Uterus (tissue), 4 donors: ENCODE measurements around the gene TIMP1. TPM values are rescaled to one million over a fixed set of nuclear protein-coding genes. Genes with fewer than 3 reads are reported as not detected.
"Not testable (repeated sequence)": the region's sequence is repeated elsewhere in the genome, so short reads cannot be mapped to it uniquely, and the experiment has no call there.

Source experiments
- DNase-seq, 2 donors: peaks; one replicate each; pipeline ENCODE4 v3.0.0-alpha.2; 2019 to 2020
- H3K27ac ChIP-seq, 2 donors: fragments of 200-600 bp; sonication (generic); 1 replicate in 1 of 2; 2 replicates in 1 of 2; pipeline ENCODE4 v1.5.1; 2016 to 2018
- H3K27me3 ChIP-seq, 2 donors: fragments of 200-600 bp; sonication (generic); one replicate each; pipeline ENCODE4 v1.5.1; 2018 to 2019; ENCODE audit warnings: control low read depth in 1 of 2
- H3K36me3 ChIP-seq, 2 donors: fragments of 200-600 bp; sonication (generic); one replicate each; pipeline ENCODE4 v1.5.1; 2019; ENCODE audit warnings: control low read depth in 1 of 2
- H3K4me1 ChIP-seq, 2 donors: fragments of 200-600 bp; sonication (generic); one replicate each; pipeline ENCODE4 v1.5.1; 2018 to 2019; ENCODE audit warnings: control low read depth in 1 of 2
- H3K4me3 ChIP-seq, 2 donors: fragments of 200-600 bp; sonication (generic); 1 replicate in 1 of 2; 2 replicates in 1 of 2; pipeline ENCODE4 v1.5.1; 2018 to 2019; ENCODE audit warnings: mild to moderate bottlenecking in 1 of 2
- H3K9me3 ChIP-seq, 2 donors: fragments of 200-600 bp; sonication (generic); one replicate each; pipeline ENCODE4 v1.5.1; 2019; ENCODE audit warnings: control low read depth in 1 of 2
- CTCF ChIP-seq, 4 experiments: fragments of 200-600 bp in 2 of 4; fragments of 450-650 bp in 2 of 4; sonication (generic) in 2 of 4; IDR thresholded peaks; one replicate each; pipeline ENCODE4 v1.5.1; 2016 to 2019; ENCODE audit warnings: antibody characterized with exemption in 4 of 4, mild to moderate bottlenecking in 2 of 4, moderate library complexity in 1 of 4
- POLR2A ChIP-seq, 2 donors: fragments of 450-650 bp; IDR thresholded peaks; one replicate each; pipeline ENCODE4 v1.6.1; 2016; ENCODE audit warnings: antibody characterized with exemption in 2 of 2, mild to moderate bottlenecking in 1 of 2, moderate library complexity in 1 of 2
- intact Hi-C: fragments of 100-400 bp; cut with DNase I; formaldehyde crosslinking; loops from one replicate; pipeline ENCODE4 v1.15.1; 2023; ENCODE audit warnings: low total_unique reads
- total RNA-seq, 4 donors: library from RNA; depleted of rRNA in 3 of 4; stranded (reverse); fragments of >200 nt in 3 of 4; gene quantifications; one replicate each; pipeline versions ENCODE4 v1.1.0 to v1.2.4, GENCODE V29; 2014 to 2023
- donor health status: DM: yes; HTN: yes; CAD: no.

Gene TIMP1
- total RNA-seq, 4 donors from 2014 or later, result 17.9 to 287 (median 111) TPM

- intact Hi-C loops, result no loop called here
- H3K27me3 ChIP-seq, result no peaks in the 10 kb centered on the region
- H3K36me3 ChIP-seq, result no peaks in the 10 kb centered on the region
- H3K27ac ChIP-seq, result no peak overlapping the region
- H3K9me3 ChIP-seq, result peaks cover 0 to 15% of the 10 kb centered on the region in 2 donors
- DNase-seq, result no peak
- TF ChIP-seq POLR2A (IDR thresholded peaks at IDR 0.05) (no peak), CTCF (IDR thresholded peaks at IDR 0.05) (no peak)
- no peak overlapping the region for H3K4me3 ChIP-seq
- H3K4me1 ChIP-seq, result no peaks in the 10 kb centered on the region
Measured at GRCh38 chrX:47597222-47597621, 15.0 kb downstream of the TIMP1 start.

GRCh38 chrX:47603125-47603524, 20.9 kb downstream of the TIMP1 start:
- H3K9me3 ChIP-seq, H3K4me3 ChIP-seq, H3K27ac ChIP-seq, H3K27me3 ChIP-seq, DNase-seq, H3K4me1 ChIP-seq, H3K36me3 ChIP-seq, intact Hi-C loops: not testable (repeated sequence)

DNA sequence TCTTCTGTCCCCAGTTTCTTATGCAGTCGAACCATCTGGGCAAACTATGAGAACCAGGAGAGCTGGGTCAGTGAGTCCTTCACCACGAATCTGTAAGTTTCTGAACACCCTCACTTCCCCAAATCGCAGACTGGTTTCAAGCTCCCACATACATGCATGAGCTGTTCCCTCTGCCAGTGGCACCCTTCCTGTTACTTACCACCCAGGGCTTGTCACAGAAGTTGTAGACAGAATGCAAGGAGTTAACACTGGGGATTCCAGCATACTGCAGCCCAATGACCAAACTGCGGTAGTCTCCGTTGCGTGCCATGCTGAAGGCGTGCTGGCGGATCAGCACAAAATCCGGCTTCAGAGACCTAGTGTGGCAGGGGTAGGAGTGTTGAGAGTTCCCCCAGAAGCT, 22.8 kb downstream of the TIMP1 start:
- no peak for DNase-seq
- no peaks in the 10 kb centered on the region for H3K9me3 ChIP-seq
- no peaks in the 10 kb centered on the region for H3K4me1 ChIP-seq
- TF ChIP-seq POLR2A (IDR thresholded peaks at IDR 0.05) (no peak), CTCF (IDR thresholded peaks at IDR 0.05) (no peak)
- intact Hi-C loops, result no loop called here
- H3K27me3 ChIP-seq, result no peaks in the 10 kb centered on the region
- H3K36me3 ChIP-seq, result no peaks in the 10 kb centered on the region
- H3K4me3 ChIP-seq, result no peak overlapping the region
- no peak overlapping the region for H3K27ac ChIP-seq

DNA sequence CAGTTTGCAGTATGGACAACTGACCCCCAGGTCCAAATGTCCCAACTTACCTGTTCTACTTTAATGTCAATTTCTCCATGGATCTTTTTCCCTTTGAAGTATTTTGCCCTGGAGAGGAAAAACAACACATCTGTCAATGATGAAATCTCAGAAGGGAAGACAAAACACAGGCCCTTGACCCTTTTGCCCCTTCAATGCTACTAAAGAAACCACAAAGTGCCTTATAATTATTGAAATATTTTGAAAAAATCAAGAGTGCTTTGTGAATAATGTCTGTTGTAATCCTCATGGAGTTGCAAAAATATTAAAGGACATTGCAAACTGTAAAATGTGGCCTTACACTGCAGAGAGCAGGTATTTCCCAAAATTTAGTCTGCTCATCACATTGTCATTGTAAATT, 24.9 kb downstream of the TIMP1 start:
- Histone ChIP-seq H3K4me1 (no peaks in the 10 kb centered on the region), H3K36me3 (no peaks in the 10 kb centered on the region), H3K4me3 (no peak overlapping the region), H3K27me3 (no peaks in the 10 kb centered on the region), H3K27ac (no peak overlapping the region), H3K9me3 (no peaks in the 10 kb centered on the region)
- TF ChIP-seq POLR2A (IDR thresholded peaks at IDR 0.05), result no peak
- TF ChIP-seq CTCF (IDR thresholded peaks at IDR 0.05), result no peak
- no peak for DNase-seq
- intact Hi-C loops, result no loop called here

- H3K27ac ChIP-seq, result no peak overlapping the region
- intact Hi-C loops, result no loop called here
- no peaks in the 10 kb centered on the region for H3K9me3 ChIP-seq
- no peaks in the 10 kb centered on the region for H3K27me3 ChIP-seq
- H3K4me1 ChIP-seq, result no peaks in the 10 kb centered on the region
- DNase-seq, result no peak
- TF ChIP-seq POLR2A (IDR thresholded peaks at IDR 0.05) (no peak), CTCF (IDR thresholded peaks at IDR 0.05) (no peak)
- no peaks in the 10 kb centered on the region for H3K36me3 ChIP-seq
- no peak overlapping the region for H3K4me3 ChIP-seq
Measured at GRCh38 chrX:47608130-47608810, 26.0 kb downstream of the TIMP1 start.

DNA sequence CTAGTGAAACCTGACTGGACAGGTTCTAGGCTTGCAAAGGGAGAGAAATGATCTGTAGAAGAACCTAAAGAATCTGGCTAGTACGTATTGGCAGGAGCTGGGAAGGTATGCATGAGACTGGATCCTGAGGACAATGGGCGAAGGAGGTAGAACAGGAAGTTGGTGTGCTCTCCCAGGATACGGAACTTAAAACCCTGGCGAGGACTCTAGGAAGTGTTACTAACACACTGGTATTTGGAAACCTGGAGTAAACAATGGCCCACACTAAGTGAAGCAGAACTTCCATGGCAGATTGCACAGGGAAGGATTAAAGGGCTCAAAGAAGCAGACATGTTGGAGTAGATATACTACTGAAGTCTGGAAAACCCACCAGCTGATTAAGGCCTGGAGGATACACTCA, 28.3 kb downstream of the TIMP1 start:
- Histone ChIP-seq H3K36me3 (no peaks in the 10 kb centered on the region), H3K27ac (no peak overlapping the region), H3K27me3 (no peaks in the 10 kb centered on the region), H3K4me3 (no peak overlapping the region), H3K4me1 (no peaks in the 10 kb centered on the region), H3K9me3 (no peaks in the 10 kb centered on the region)
- TF ChIP-seq POLR2A (IDR thresholded peaks at IDR 0.05) (no peak), CTCF (IDR thresholded peaks at IDR 0.05) (no peak)
- DNase-seq, result no peak
- intact Hi-C loops, result no loop called here
